Fibroblast of skin of left quadriceps (primary cell): ENCODE measurements around the gene GPR107.

ENCODE experiments used
- DNase-seq, 2 experiments: peaks; one replicate each; pipeline ENCODE4 v3.0.0-alpha.2; 2013; ENCODE audit warnings: low read depth in 2 of 2

GPR107 gene

DNA sequence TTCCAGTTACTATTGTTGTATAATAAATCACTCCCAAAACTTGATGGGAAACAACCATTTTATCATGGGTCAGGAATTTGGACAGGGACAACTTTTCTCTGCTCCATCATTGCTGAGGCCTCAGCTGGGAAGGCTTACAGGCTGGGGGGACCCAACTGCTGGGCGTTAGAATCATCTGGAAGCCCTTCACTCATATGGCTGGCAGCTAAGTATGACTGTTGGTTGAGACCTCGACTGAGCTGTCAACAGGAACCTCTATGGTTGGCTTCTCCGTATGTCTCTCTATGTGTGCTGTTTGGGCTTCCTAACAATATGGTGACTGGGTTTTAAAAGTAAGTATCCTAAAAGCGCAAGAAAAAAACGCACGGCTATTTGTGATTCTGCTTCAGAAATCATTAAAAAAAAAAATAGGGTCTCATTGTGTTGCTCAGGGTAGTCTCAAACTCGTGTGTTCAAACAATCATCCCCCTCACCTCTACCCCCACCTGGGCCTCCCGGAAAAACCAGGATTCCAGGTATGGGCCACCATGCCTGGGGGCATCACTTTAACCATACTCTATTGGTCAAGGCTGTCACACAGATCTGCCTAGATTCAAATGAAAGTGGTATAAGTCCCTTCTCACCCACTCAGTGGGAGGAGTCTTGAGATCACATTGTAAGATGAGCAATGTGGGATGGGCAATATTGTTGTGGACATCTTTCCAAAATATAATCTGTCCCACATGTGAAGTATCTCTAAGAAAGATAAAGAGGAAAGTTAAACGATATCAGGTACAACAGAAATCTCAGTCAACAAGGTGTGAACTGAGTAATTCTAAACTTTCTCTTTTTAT, 26.0 kb upstream of the GPR107 start:
- DNase-seq = no peak

DNA sequence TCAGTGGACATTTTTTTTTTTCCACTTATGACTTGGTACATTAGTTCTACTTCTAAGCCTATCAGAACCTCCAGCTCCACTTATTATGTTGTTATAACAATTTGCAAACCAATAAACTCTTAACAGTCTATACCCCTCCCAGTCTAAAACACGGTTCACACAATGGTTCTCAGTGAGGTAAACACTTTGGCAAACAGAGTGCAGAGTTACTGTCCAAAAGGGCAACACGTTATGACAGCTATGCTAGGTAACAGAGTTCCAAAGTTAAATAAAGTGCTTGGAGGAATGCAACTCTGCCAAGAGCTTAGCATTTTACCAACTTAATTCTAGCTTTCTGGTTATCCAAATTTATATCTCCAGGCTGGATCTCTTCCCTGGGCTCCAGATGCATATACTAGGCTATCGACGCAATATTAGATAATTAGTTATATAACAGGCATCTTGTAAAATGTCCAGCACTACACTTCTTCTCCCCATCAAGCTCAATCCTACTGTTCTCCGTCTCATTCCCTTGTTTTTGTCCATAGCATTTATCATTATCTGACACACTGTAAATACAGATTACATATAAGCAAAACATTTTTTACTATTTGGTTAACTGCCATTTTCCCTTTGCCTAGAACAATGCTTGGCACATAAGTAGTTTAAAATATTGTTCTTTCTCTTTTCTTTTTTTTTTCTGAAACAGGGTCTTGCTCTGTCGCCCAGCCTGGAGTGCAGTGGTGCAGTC, 25.0 kb upstream of the GPR107 start:
- DNase-seq = no peak

DNA sequence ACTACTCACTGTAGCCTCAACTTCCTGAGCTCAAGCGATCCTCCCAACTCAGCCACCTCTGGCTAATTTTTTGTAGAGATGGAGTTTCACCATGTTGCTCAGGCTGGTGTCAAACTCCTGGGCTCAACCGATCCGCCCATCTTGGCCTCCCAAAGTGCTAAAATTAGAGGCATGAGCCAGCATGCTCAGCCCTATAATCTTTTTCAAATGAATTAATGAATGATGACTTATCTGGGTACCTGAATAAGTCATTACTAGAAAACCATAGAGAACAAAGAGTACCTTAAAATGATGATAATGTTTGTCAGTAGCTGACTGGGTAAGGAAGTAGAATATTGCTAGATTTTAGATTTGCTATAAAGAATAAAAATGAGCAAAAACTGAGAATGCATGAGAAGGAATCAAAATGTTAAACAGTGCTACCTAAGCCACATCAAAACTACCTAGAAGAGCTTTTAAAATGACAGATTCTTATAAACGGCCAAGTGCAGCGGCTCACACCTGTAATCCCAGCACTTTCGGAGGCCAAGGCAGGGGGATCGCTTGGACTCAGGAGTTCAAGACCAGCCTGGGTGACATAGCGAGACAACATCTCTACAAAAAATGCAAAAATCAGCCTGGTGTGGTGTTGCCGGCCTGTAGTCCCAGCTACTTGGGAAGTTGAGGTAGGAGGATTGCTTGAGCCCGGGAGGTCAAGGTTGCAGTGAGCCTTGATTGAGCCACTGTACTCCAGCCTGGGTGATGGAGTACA, 24.3 kb upstream of the GPR107 start:
- no peak for DNase-seq

DNA sequence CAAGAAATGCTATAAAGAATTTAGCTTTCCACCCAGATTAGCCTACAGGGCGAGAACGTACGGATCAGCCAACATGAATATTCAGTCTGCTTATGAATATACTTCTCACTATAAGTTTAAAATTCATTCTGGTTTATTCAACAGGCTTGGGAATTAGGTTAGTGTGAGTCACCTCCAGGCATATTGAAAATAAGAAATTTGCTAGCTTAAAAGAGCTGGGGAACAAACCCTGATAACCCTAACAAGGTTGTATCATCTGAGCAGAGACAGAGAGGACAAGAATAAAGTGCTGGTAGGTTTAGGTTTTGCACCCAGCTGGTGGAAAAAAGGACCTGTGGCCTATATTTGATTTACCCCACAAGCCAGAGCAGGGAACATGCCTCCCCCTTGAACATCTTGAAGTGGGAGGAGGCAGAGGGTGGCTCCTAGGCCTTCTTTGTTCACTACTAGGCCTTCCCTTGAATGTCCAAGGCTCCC, 23.0 kb upstream of the GPR107 start:
- DNase-seq = no peak

DNA sequence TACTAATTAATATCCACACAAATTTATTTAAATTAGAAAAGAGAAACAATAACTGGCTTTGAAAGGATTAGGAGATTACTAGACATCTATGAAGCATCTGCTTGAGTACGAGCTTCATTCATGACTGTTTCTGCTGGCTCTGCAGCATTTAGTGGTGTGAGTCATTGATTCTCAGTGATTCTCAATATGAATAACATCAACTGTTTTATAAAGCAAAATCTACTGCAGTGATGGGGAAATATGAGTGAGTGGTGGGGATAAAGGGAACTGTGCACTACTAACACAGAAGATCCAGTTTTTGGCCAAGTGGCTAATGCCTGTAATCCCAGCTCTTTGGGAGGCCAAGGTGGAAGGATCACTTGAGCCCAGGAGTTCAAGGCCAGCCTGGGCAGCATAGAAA, 19.1 kb upstream of the GPR107 start:
- peak; percentile 47 to 55 for DNase-seq

DNA sequence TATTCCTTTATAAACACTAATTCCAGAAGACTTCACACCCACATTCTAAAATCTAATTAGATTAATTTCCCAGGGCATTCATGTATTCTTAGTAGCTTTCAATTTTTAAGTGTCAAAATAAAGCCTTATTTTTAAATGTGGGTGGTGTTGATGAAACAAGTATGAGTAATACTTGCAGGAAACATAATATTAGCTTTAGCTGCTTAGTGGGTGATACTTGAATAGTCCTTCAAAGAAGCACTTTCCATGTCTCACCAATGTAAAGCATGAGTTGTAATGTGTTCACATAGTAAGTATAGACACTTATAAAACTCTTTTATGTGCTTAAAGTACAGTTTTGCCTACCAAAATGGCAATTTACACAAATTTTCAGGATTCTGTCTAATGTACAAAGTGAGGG, 17.6 kb upstream of the GPR107 start:
- DNase-seq = no peak

DNA sequence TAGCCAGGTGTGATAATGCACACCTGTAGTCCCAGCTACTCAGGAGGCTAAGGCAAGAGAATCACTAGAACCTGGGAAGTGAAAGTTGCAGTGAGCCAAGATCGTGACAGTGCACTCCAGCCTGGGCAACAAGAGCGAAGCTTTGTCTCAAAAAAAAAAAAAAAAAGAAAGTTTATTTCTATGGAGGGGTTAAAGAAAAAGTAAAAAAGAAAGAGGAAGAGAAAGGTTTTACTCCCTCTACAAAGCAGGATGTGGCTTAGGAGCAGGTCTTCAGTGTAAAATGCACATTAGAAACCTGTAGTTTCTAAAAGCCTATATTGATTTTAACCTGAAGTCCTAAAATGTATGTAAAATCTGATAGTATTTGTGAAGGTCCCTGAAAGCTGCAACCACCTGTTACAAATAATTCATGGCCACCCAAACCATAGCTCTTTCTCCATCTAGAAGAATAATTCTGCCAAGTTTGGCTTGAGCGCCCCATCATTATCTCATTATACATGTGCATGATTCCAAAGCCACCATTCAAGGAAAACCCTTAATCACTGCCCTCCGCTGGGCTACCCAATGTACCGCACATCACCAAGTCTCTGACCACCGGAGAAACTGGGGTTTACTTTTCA, 14.1 kb upstream of the GPR107 start:
- DNase-seq = no peak

DNA sequence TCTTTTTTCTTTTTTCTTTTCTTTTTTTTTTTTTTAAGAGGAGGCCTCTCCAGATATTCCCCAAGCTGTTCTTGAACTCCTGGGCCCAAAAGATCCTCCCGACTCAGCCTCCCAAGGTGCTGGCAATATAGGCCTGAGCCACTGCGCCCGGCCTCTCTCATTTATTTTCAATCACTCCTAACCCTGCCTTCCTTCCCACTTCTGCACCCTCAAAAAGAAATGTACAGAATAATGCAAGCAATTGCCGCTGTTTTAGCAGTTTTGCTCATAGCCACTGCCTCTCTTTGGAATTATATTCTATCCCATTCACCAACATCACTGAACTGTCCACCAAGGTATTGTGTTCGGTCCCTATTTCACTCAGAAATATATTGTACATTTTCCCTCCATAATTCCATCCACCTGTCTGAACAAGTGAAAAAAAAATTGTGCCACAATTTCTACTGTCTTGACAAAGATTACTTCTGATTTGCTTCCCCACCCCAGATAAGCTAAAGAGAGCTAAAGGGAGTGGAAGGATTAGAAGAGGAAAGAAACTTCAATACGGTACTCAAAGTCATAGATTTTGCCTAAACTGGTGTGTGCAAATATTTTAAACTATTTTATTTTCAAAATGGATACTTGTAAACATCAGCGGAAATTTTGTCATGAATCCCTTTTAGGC, 12.6 kb upstream of the GPR107 start:
- DNase-seq = no peak

DNA sequence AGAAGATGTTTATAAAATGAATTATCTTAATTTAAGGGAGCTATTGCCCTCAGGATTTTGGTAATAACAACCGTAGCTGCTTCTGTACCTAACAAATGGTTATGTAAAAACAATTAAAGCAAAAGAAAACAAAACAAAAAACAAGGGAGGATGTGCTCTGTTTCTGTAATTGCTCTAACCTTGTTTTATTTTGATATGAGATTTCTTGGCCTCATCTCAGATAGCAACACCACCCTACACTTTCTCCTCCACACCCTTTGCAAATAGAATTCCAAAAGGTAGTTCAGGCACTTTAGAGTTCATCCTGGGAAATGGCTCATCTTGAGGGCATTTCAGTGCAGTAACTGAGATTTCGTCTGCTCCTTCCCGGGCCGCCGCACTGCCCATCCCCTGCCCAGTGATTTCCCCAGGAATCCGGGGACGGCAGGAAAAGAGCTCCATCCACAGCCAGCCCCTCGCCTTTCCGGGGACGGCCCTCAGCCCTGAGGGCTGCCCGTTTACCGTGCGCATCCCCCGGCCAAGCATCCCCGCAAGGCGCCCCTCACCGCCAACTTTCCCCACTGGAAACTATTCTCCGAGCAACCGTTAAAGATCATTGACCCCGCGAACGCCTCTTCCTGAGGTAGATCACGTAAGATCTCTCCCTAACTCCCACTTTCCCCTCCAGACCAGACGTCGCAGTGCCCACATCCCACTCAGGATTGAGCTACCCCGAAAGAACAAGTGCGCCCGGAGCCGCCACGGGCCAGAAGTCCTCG, 11.9 kb upstream of the GPR107 start:
- DNase-seq = no peak

DNA sequence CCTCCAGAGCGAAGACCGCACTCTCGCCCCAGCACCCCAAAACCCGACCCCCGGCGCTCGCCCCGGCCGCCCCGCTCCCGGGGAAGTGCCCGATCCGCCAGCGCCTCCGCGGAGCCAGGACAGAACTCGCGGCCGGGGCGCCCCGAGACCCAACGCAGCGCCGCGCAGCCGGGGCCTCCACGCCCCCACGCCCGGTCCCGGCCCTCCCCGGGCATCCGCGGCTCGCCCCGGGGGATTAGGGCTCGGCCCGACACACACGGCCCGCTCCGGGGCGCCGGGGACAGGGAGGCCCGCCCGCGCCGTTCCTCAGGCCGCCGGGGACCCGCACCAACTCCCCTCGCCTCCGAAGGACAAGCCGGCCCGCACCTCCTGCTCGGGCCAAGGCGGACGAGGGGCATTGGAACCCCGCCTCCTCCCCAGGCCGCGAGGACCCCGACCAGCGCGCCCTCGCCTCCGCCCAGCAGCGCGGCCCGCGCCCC, 11.3 kb upstream of the GPR107 start:
- DNase-seq = no peak

DNA sequence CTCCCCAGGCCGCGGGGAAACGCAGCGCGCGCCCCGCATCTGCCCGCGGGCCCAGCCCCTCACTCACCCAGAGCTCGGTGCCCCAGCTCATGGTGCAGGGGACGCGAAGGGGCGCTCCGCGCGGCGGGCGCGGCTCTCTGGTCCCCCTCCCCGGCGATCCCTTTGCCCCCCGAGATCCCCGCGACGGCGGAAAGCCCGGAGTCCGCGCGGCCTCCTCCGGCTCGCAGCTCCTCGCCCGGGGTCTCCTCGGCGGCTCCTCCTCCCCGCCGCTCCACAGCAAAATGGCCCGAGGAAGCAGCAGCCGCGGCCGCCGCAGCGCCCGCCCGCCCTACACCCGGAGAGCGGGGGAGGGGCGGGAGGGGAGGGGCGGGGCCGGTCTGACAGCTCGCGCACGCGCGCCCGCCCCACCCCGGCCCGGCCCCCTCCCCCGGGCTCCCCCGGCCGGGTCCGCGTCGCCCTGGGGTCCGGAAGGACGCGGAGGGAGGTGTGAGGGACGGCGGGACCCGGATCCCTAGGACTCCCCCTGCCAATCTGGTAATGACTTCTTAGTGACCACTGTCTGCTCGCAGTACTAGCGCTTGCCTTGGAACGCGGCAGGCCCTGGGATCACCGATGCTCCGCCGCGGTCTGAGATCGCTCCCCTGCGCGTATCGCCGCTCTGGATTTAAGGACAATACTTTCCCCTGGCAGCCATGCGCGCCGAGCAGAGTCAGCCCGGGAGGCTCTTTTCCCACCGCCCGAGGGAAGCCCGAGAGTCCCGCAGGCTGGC, 10.6 kb upstream of the GPR107 start, which contains the start of gene FNBP1:
Gene FNBP1 (minus strand): TSS at position 305 of the 769 bp plus-strand sequence. CDS start 214 bp downstream, at position 91.
- peak; percentile 46 to 51 for DNase-seq

DNA sequence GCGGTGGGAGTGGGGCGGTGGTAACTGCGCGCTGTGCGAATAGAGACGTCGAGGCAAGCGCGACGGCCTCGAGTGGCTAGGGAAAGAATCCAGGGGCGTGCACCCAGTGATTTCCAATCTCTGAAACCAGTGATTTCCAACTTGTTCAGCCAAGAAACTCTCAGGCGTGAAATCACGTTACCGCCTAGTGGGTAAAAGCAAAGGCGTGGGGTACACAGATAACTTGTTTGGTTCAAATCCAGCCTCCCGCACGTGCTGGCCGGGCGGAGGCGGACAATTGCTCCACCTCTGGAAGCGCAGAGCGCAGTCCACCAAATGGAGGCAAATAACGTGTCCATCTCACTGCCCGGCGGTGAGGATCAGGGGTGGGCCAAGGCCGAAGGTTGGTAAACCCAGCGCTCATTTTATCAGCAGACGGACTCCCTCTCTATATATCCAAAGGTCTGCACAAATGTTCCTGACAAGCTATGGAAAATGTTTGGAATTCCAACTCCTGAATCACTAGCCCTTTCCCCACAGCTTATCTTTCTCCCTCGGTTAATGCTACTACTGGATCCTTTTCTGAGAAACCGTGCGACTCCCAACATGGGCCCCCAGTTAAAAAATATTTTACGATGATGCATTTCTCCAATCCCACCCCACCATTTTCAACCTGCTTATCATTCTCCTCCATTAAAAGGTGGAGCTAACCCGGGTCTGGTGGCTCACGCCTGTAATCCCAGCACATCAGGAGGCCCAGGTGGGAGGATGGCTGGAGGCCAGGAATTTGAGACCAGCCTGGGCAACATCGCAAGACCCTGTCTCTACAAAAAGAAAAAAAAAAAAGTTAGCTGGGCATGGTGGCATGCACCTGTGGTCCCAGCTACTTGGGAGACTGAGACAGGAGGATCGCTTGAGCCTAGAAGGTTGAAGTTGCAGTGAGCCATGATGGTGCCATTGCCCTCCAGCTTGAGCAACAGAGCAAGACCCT, 9.8 kb upstream of the GPR107 start:
- DNase-seq = no peak

DNA sequence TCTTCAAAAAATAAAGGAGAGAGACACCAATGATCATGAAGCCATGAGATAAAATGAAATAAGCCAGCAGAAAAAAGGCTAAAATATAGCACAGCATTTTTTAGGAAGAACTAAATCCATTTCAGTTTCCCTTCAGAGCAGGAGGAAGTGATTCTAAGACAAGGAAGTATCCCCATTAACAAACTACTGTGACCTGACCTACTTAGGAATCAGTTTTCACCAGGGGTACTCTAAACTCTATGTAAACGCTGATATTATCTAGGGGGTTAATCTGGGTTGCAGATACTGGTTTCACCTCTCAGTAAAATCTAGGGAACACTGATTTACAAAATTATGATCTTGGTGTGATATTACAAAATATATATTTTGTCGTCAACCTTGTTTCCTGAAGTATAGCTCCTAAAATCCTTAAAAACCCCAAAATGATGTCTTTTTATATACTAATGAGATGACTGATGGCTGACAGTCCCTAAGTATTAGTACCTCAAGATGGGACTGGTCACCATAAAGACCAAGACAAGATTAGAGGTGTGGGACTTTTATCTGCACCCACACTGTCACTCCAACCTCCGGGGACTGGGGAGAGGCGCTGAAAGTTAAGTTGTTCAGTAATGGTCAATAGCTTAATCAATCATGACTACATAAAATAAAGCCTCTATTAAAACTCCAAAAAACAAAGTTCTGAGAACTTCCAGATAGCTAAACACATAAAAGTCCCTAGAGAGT, 7.8 kb upstream of the GPR107 start:
- DNase-seq = no peak

DNA sequence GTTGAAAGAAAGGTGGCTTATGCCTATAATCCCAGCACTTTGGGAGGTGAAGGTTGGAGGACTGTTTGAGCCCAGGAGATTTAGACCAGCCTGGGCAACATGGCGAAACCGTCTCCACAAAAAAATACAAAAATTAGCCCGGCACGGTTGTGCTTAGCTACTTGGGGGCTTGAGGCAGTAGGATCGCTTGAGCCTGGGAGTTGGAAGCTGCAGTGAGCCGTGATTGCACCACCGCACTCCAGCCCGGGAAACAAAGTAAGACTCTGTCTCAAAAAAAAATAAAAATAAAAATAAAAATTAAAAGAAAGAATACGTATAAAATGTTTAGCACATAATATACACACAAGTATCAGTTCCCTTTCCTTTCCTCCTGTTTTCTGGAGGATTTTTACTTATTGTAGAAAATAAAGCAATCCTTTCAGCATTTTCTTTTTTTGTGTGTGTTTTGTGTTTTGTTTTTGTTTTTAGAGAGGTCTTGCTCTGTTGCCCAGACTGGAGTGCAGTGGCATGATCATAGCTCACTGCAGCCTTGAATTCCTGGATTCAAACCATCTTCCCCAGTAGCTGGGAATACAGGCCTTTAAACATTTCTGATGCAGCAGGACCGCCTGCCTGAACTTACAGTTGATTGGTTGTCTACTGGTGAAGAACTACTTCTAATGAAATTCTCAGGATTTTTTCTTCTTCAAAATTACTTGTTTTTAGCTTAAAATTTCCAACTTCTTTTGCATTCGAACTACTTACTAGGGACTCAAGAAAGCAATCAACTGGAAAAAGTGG, 4.1 kb upstream of the GPR107 start:
- no peak for DNase-seq

DNA sequence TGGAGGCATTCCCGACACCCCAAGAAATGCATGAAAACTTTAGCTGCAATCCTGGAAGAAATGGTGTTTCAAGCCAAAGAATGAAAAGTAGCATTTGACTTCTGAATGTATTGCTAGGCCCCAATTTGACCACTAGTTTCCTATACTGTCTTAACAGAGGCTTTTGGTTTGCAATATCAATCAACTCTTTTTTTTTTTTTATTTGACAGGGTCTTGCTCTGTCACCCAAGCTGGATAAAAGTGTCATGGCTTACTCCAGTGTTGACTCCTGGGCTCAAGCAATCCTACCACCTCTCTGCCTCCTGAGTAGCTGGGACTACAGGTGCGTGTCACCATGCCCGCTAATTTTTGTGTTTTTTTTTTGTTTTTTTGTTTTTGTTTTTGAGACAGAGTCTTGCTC, 3.2 kb upstream of the GPR107 start:
- no peak for DNase-seq

DNA sequence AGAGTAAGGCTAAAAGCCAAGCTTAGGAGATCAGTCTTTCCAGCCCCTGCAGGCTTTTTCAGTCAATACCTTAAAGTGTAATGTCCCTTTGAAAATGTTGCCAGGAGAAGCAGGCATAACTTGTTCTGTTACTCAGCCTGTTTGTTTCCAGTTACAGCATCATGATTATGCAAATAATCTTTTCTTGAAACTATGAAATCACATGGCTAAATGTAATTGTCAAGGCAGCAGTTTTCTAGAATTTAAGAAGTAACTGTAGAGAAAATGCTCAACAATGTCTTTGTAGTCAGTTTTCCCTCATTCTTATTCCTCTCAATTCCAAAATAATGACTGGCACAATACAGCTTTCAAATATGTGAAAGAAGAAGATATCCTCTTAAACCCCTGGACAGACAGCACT, 1.9 kb upstream of the GPR107 start:
- no peak for DNase-seq

DNA sequence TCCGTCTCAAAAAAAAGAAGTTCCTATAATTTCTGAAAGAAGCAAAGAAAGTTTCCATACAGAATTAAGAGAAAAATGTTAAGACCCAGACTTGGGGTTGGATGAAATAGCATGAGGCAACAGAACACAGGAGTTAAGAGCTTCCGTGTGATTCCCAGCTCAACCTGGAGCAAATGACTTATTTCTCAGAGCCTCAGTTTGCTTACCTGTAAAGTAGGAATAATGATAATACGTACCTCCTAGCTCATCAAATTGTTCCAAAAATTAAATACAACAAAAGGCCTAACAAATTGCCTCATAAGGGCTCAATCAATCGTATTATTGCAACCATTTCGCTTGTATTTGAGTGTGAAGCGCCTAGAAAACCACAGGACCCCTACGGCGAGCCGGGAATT, 600 bp upstream of the GPR107 start:
- DNase-seq = no peak
